GM13977 (cell line): ENCODE measurements around the gene OPRD1.

ENCODE experiments used
- DNase-seq: peaks from one replicate; pipeline ENCODE4 v3.0.0; 2012; ENCODE audit warnings: low spot score
- CTCF ChIP-seq: IDR thresholded peaks from 2 replicates; pipeline ENCODE4 v1.5.1; 2012; ENCODE audit warnings: mild to moderate bottlenecking, control low read depth; ENCODE audit not compliant: insufficient read depth; ENCODE audit errors: extremely low read depth, missing control alignments
- in situ Hi-C: fragments of 300-500 bp; cut with MboI; formaldehyde crosslinking; loops from one replicate; pipeline ENCODE4 v1.12.0; 2022; ENCODE audit warnings: low sequenced_read_pairs, low pct_unique_long_range_greater_than_20kb, mixed read lengths, inconsistent platforms; ENCODE audit not compliant: unreplicated experiment

The OPRD1 gene

DNA sequence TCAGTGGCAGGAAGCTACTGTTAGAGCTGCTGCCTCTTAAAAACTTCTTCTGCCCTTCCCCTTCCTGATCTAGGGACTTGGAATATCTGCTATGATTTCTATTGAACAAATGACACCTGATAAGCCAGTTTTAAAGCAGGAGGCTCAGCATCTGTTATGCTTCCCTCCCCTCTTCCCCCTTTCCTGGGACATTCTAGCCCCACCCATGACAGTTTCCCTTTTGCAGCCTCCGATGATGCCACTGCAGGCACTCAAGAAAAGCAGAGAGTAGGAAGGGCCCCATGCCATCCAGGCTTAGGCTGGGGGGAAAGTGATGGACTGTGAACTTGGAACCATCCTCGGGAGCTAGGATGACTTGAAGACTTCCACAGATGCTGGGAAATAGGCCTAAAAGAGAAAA is 87.3 kb downstream of the OPRD1 start:
- no peak for DNase-seq
- TF ChIP-seq CTCF: no peak
- in situ Hi-C loops: no loop called here

DNA sequence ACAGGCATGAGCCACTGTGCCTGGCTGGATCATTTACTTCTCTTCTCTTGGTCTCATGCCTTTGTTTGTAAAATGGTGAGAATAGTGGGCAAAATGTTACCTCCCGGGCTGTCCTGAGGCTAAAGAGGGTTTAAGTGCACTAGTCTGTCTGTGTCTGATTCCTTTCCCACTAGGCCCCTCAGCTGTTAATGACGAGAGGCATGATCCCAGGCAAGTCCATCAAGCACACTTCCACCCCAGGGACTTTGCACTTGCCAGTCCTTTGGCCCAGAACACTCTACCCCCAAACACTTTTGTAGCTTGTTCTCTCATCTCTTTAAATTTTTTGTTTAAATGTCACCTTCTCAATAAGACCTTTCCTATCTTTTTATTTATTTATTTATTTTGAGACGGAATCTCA is 88.6 kb downstream of the OPRD1 start:
- no peak for DNase-seq
- no peak for TF ChIP-seq CTCF
- in situ Hi-C loops: no loop called here

DNA sequence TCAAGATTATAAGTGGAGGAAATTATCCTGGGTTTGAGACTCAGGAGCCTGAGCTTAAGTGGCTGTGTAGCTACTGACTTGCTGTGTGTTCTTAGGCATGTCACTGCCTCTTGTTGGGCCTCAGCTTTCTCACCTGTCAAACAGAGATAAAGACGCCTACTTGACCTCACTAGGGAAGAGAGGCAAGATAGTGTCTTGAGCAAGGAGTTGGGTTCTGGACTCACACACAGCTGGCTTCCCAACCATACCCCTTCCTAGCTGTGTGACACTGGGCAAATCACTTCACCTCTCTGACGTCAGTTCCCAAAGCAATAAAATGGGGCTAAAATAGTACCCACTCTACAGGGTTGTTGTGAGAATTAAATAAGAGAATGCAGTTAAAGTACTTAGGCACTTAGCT is 90.8 kb downstream of the OPRD1 start:
- in situ Hi-C loops: no loop called here
- no peak for DNase-seq
- no peak for TF ChIP-seq CTCF

DNA sequence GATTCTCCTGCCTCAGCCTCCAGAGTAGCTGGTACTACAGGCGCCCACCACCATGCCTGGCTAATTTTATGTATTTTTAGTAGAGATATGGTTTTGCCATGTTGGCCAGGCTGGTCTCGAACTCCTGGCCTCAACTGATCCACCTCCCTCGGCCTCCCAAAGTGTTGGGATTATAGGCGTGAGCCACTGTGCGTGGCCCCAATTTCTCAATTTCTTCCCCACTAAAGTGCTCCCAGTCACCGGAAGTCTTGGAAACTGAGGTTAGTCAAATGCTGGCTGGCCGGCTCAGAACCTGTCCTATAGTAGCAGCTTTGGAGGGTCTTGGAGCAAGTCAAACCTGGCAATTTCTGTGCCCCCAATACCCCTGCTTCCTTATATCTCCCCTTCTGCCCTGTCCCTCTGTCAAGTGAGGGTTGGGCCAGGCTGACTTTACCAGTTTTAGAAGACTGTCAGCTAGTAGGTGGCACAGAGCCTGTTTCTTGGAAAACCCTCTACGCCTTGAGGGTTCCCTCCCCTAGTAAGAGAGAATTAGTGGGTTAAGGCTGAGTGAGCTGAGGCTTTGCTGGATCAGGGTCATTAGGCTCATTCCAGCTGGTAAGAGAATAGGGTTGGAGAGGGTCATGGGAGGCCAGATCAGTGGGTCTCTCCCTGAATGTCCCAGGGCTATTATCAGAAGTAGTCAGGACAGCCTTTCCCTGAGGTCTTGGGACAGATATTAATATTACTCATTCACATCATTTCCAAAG is 94.1 kb downstream of the OPRD1 start:
- no peak for DNase-seq
- in situ Hi-C loops: no loop called here
- TF ChIP-seq CTCF: no peak

DNA sequence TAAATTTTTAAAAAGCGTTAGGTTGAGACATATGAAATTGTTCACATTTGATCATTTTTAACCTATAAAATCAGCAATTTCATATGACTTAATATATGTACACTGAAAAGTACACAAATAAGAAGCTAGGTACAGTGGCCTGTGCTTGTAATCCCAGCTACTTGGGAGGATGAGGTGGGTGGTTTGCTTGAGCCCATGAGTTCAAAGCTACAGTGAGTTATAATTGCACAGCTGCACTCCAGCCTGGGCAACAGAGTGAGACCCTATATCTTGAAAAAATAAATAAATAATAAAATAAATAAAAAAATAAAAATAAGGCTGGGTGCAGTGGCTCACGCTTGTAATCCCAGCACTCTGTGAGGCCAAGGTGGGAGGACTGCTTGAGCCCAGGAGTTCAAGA is 97.2 kb downstream of the OPRD1 start:
- no peak for DNase-seq
- TF ChIP-seq CTCF: no peak
- in situ Hi-C loops: no loop called here

GRCh38 chr1:28910379-28911115 is 98.6 kb downstream of the OPRD1 start:
- no peak for DNase-seq

More at GRCh38 chr1:28910379-28911115, 98.6 kb downstream of the OPRD1 start:
- in situ Hi-C loops: no loop called here
- TF ChIP-seq CTCF: no peak
